Esophagus muscularis mucosa (tissue), 4 donors: Measurements from ENCODE around the gene HYDIN. TPM values are rescaled to one million over a fixed set of nuclear protein-coding genes. Genes with fewer than 3 reads are reported as not detected.
"Not testable (repeated sequence)": the region's sequence is repeated elsewhere in the genome, so short reads cannot be mapped to it uniquely, and the experiment has no call there.

Experiments
- DNase-seq: peaks from one replicate; pipeline ENCODE4 v3.0.0-alpha.2; 2017; ENCODE audit errors: extremely low spot score
- H3K27ac ChIP-seq, 4 donors: fragments of 200-600 bp; sonication (generic); replicated peaks in 1 of 4; 1 replicate in 3 of 4; 2 replicates in 1 of 4; pipeline ENCODE4 v1.5.1; 2016 to 2019; ENCODE audit warnings: mild to moderate bottlenecking in 1 of 4
- H3K27me3 ChIP-seq, 4 donors: fragments of 200-600 bp; sonication (generic); one replicate each; pipeline versions ENCODE4 v1.5.1 to v1.6.0; 2016 to 2019
- H3K36me3 ChIP-seq, 4 donors: fragments of 200-600 bp; sonication (generic); one replicate each; pipeline ENCODE4 v1.5.1; 2016 to 2019
- H3K4me1 ChIP-seq, 4 donors: fragments of 200-600 bp; sonication (generic); one replicate each; pipeline ENCODE4 v1.5.1; 2016 to 2019
- H3K4me3 ChIP-seq, 4 donors: fragments of 200-600 bp; sonication (generic); 1 replicate in 2 of 4; 2 replicates in 2 of 4; pipeline ENCODE4 v1.5.1; 2016 to 2019; ENCODE audit warnings: mild to moderate bottlenecking in 4 of 4, moderate library complexity in 1 of 4
- H3K9me3 ChIP-seq, 4 donors: fragments of 200-600 bp; sonication (generic); 1 replicate in 3 of 4; 2 replicates in 1 of 4; pipeline ENCODE4 v1.5.1; 2016 to 2019
- WGBS: methylation state at CpG from one replicate; pipeline ENCODE4 v1.1.5; 2018; 5-methylcytosine and 5-hydroxymethylcytosine counted together
- intact Hi-C: fragments of 100-400 bp; cut with DNase I; formaldehyde crosslinking; loops from one replicate; pipeline ENCODE4 v1.15.1; 2023
- total RNA-seq, 4 donors: library from RNA; depleted of rRNA; stranded (reverse); fragments of >200 nt; gene quantifications; one replicate each; pipeline versions ENCODE4 v1.1.0 to v1.2.1, GENCODE V29; 2016

Gene HYDIN
- total RNA-seq, 4 donors from 2014 or later = 0.32 to 2.6 (median 1.5) TPM

- H3K4me1 ChIP-seq, H3K27me3 ChIP-seq, H3K36me3 ChIP-seq, H3K27ac ChIP-seq, H3K4me3 ChIP-seq, intact Hi-C loops, DNase-seq, H3K9me3 ChIP-seq: not testable (repeated sequence)
- 27% methylated on average over 1 of the region's 3 CpGs for WGBS
These were observed 120.8 kb downstream of the HYDIN start for GRCh38 chr16:71109656-71110208.

GRCh38 chr16:71105881-71106280 is 124.6 kb downstream of the HYDIN start:
- H3K9me3 ChIP-seq, DNase-seq, H3K36me3 ChIP-seq, H3K4me3 ChIP-seq, H3K27me3 ChIP-seq, intact Hi-C loops, H3K27ac ChIP-seq, H3K4me1 ChIP-seq: not testable (repeated sequence)

GRCh38 chr16:71083573-71083972 is 146.9 kb downstream of the HYDIN start:
- WGBS = 86% methylated on average over 5 of the region's 6 CpGs
- not testable (repeated sequence) for H3K4me1 ChIP-seq

GRCh38 chr16:71080777-71081176 is 149.7 kb downstream of the HYDIN start:
- H3K27ac ChIP-seq, H3K4me1 ChIP-seq, H3K36me3 ChIP-seq, H3K9me3 ChIP-seq, H3K4me3 ChIP-seq, intact Hi-C loops, H3K27me3 ChIP-seq, DNase-seq: not testable (repeated sequence)
- 14% methylated on average over 1 of the region's 1 CpG for WGBS

More at GRCh38 chr16:71083573-71083972, 146.9 kb downstream of the HYDIN start:
- H3K9me3 ChIP-seq, H3K36me3 ChIP-seq, H3K4me3 ChIP-seq, H3K27me3 ChIP-seq, DNase-seq, H3K27ac ChIP-seq, intact Hi-C loops: not testable (repeated sequence)

- DNase-seq, H3K4me3 ChIP-seq, H3K27ac ChIP-seq, intact Hi-C loops, H3K9me3 ChIP-seq, H3K27me3 ChIP-seq, H3K36me3 ChIP-seq, H3K4me1 ChIP-seq: not testable (repeated sequence)
- no CpG with 5 or more reads among the region's 1 CpG for WGBS
These were observed 150.3 kb downstream of the HYDIN start for GRCh38 chr16:71080262-71080661.

DNA sequence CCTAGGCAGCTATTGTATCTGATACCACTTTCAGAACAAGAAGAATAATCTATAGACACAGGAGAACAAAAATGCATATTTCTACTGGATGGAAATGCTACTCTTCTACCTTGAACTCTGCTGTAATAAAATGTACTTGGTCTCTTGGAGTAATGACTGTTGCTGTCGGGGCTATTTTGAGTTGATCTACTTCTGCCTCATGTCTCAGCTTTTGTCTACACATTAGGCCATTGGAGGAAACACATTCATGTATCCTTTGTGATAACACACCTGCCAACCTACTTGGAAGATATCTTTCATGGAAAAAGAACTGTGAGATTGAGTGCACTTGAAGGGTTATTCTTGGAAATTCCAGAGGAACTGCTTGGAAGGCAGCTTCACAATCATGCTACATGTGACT is 159.9 kb downstream of the HYDIN start:
- H3K36me3 ChIP-seq, H3K9me3 ChIP-seq, H3K4me3 ChIP-seq, H3K4me1 ChIP-seq, H3K27me3 ChIP-seq, H3K27ac ChIP-seq, intact Hi-C loops, DNase-seq: not testable (repeated sequence)
- no CpG with 5 or more reads among the region's 1 CpG for WGBS

- H3K27ac ChIP-seq, H3K27me3 ChIP-seq, intact Hi-C loops, H3K9me3 ChIP-seq, H3K36me3 ChIP-seq, H3K4me1 ChIP-seq, DNase-seq, H3K4me3 ChIP-seq: not testable (repeated sequence)
- 92% methylated on average over 4 of the region's 4 CpGs for WGBS
These were observed 160.7 kb downstream of the HYDIN start for GRCh38 chr16:71069842-71070241.

GRCh38 chr16:71053897-71054609 is 176.5 kb downstream of the HYDIN start:
- H3K4me1 ChIP-seq, H3K9me3 ChIP-seq, intact Hi-C loops, DNase-seq, H3K27me3 ChIP-seq, H3K27ac ChIP-seq, H3K4me3 ChIP-seq, H3K36me3 ChIP-seq: not testable (repeated sequence)
- 71% methylated on average over 3 of the region's 3 CpGs for WGBS

- not testable (repeated sequence) for H3K4me3 ChIP-seq
- WGBS = 71% methylated on average over 2 of the region's 2 CpGs
These were observed 180.2 kb downstream of the HYDIN start for GRCh38 chr16:71050307-71050706.

DNA sequence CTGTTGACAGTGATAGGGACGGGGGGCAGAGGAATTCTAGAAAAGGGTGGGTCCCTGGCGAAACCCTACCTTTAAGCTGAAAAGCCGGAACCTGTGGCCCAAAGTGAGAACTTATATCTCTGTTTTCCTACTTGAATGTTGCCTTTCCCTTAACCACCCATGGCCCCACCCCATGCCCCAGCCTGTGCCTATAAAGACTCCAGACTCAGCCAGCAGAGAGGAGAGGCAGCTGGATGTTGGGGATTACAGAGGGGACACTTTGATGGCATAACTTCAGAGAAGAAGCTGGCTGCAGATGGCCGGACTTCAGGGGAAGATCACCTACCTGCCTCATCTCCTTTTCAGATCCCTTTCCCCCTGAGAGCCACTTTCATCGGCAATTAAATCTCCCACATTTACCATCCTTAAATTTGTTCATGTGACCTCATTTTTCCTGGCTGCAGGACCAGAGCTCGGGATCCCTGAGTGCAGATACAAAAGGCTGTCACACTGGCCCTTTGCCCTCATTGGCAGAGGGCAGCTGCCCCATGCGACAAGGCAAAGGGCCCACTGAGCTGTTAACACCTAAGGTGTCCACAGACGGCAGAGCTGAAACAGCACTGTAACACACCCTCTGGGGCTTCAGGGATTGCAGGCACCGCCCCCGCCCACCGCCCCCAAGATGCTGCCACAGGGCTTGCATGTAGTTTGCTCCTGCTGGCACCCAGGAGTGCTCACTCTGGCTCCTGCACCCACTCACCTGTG is 191.0 kb downstream of the HYDIN start:
- H3K27ac ChIP-seq, H3K27me3 ChIP-seq, H3K36me3 ChIP-seq, H3K9me3 ChIP-seq, intact Hi-C loops, H3K4me3 ChIP-seq, H3K4me1 ChIP-seq: not testable (repeated sequence)
- 85% methylated on average over 7 of the region's 11 CpGs for WGBS
- DNase-seq = peak; percentile 29

More at GRCh38 chr16:71050307-71050706, 180.2 kb downstream of the HYDIN start:
- H3K9me3 ChIP-seq, H3K36me3 ChIP-seq, H3K27ac ChIP-seq, H3K27me3 ChIP-seq, DNase-seq, intact Hi-C loops, H3K4me1 ChIP-seq: not testable (repeated sequence)

GRCh38 chr16:71038421-71038820 is 192.1 kb downstream of the HYDIN start:
- DNase-seq, intact Hi-C loops, H3K4me3 ChIP-seq, H3K36me3 ChIP-seq, H3K9me3 ChIP-seq, H3K27ac ChIP-seq, H3K27me3 ChIP-seq, H3K4me1 ChIP-seq: not testable (repeated sequence)
- WGBS = 89% methylated on average over 3 of the region's 4 CpGs

DNA sequence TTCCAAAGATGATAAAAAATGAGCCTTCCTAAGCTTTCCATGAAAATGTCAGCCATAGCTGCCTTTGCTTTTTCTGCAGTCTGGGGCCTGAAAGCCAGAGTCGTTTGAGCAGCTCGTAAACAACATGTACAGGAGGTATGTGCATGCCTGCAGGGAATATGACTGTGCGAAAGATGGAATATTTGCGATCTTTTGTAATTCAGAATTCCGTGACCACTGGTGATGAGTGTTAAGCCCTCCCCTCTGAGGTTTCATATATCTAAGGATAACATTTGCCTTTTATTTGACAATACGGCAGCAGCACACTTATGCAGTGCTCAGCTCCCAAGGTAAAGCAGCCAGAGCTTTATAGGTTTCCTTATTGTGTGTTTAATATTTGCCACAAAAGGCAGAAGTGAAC is 192.5 kb downstream of the HYDIN start:
- H3K4me3 ChIP-seq, H3K36me3 ChIP-seq, H3K27ac ChIP-seq, H3K9me3 ChIP-seq, H3K4me1 ChIP-seq, H3K27me3 ChIP-seq, DNase-seq, intact Hi-C loops: not testable (repeated sequence)
- WGBS = 64% methylated on average over 6 of the region's 6 CpGs
